IPS-18a (cell line): Measurements from ENCODE around the gene DYNLT5.
"Not testable (repeated sequence)": the region's sequence is repeated elsewhere in the genome, so short reads cannot be mapped to it uniquely, and the experiment has no call there.

ENCODE experiments used
- H3K27ac ChIP-seq: one replicate; pipeline ENCODE4 v1.5.1; 2013; ENCODE audit warnings: low read length
- H3K27me3 ChIP-seq: one replicate; pipeline ENCODE4 v1.6.1; 2013; ENCODE audit warnings: mild to moderate bottlenecking, low read length; ENCODE audit not compliant: control insufficient read depth, insufficient read depth
- H3K36me3 ChIP-seq: one replicate; pipeline ENCODE4 v1.6.1; 2013; ENCODE audit warnings: low read depth, low read length; ENCODE audit not compliant: control insufficient read depth
- H3K4me1 ChIP-seq: one replicate; pipeline ENCODE4 v1.6.1; 2013; ENCODE audit warnings: low read depth, low read length; ENCODE audit not compliant: control insufficient read depth
- H3K4me3 ChIP-seq: one replicate; pipeline ENCODE4 v1.5.1; 2013; ENCODE audit warnings: low read length
- H3K9ac ChIP-seq: one replicate; pipeline ENCODE4 v1.6.1; 2013; ENCODE audit warnings: mild to moderate bottlenecking, low read length, moderate library complexity
- H3K9me3 ChIP-seq: one replicate; pipeline ENCODE4 v1.6.1; 2013; ENCODE audit warnings: low read depth, low read length; ENCODE audit not compliant: control insufficient read depth

Gene DYNLT5

GRCh38 chr1:66773227-66773626 lies 21.0 kb downstream of the DYNLT5 start:
- Histone ChIP-seq H3K27ac (no peak overlapping the region), H3K9me3 (no peaks in the 10 kb centered on the region), H3K9ac (no peak overlapping the region), H3K36me3 (no peaks in the 10 kb centered on the region), H3K27me3 (no peaks in the 10 kb centered on the region), H3K4me3 (no peak overlapping the region), H3K4me1 (no peaks in the 10 kb centered on the region)

- H3K4me1 ChIP-seq: no peaks in the 10 kb centered on the region
- no peaks in the 10 kb centered on the region for H3K27me3 ChIP-seq
- no peak overlapping the region for H3K4me3 ChIP-seq
- H3K9ac ChIP-seq: no peak overlapping the region
- no peaks in the 10 kb centered on the region for H3K9me3 ChIP-seq
- no peak overlapping the region for H3K27ac ChIP-seq
- H3K36me3 ChIP-seq: no peaks in the 10 kb centered on the region
Observed at GRCh38 chr1:66774438-66774837, 22.2 kb downstream of the DYNLT5 start.

- H3K9me3 ChIP-seq: no peaks in the 10 kb centered on the region
- H3K4me1 ChIP-seq: no peaks in the 10 kb centered on the region
- no peaks in the 10 kb centered on the region for H3K27me3 ChIP-seq
- H3K36me3 ChIP-seq: no peaks in the 10 kb centered on the region
- H3K27ac ChIP-seq: no peak overlapping the region
- no peak overlapping the region for H3K4me3 ChIP-seq
- no peak overlapping the region for H3K9ac ChIP-seq
Observed at GRCh38 chr1:66775646-66776045, 23.4 kb downstream of the DYNLT5 start.

GRCh38 chr1:66777831-66778230 lies 25.6 kb downstream of the DYNLT5 start:
- Histone ChIP-seq H3K27ac (no peak overlapping the region), H3K27me3 (no peaks in the 10 kb centered on the region), H3K9me3 (no peaks in the 10 kb centered on the region), H3K9ac (no peak overlapping the region), H3K4me3 (no peak overlapping the region), H3K36me3 (no peaks in the 10 kb centered on the region), H3K4me1 (no peaks in the 10 kb centered on the region)

- H3K27ac ChIP-seq: no peak overlapping the region
- H3K27me3 ChIP-seq: no peaks in the 10 kb centered on the region
- no peak overlapping the region for H3K4me3 ChIP-seq
- no peak overlapping the region for H3K9ac ChIP-seq
- H3K4me1 ChIP-seq: no peaks in the 10 kb centered on the region
- no peaks in the 10 kb centered on the region for H3K9me3 ChIP-seq
- H3K36me3 ChIP-seq: no peaks in the 10 kb centered on the region
Observed at GRCh38 chr1:66778266-66778665, 26.0 kb downstream of the DYNLT5 start.

DNA sequence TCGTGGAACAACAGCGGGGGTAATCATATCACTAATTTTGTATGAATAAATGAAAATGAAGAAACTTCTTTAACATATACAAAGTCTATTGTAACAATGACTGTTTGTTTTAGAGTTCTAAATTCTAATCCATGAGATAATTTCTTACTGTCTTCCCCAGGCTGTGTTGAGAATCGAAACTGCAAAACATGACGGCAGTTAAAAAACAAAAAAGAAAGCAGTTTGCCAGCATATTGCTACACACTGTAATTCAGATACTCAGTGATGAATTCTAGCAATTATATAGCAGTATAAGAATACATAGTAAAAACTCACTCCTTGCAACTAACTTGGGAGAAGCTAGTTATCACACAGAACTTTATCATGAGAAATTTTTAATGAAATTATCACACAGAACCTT lies 26.7 kb downstream of the DYNLT5 start:
- H3K4me3 ChIP-seq: no peak overlapping the region
- H3K9ac ChIP-seq: no peak overlapping the region
- no peaks in the 10 kb centered on the region for H3K4me1 ChIP-seq

GRCh38 chr1:66779475-66780078 lies 27.3 kb downstream of the DYNLT5 start:
- no peaks in the 10 kb centered on the region for H3K27me3 ChIP-seq
- H3K27ac ChIP-seq: no peak overlapping the region
- H3K4me1 ChIP-seq: no peaks in the 10 kb centered on the region
- H3K9me3 ChIP-seq: no peaks in the 10 kb centered on the region
- H3K36me3 ChIP-seq: no peaks in the 10 kb centered on the region
- no peak overlapping the region for H3K4me3 ChIP-seq
- no peak overlapping the region for H3K9ac ChIP-seq

More for the DNA sequence above, 26.7 kb downstream of the DYNLT5 start:
- H3K36me3 ChIP-seq: no peaks in the 10 kb centered on the region
- no peak overlapping the region for H3K27ac ChIP-seq
- H3K27me3 ChIP-seq: no peaks in the 10 kb centered on the region
- no peaks in the 10 kb centered on the region for H3K9me3 ChIP-seq

DNA sequence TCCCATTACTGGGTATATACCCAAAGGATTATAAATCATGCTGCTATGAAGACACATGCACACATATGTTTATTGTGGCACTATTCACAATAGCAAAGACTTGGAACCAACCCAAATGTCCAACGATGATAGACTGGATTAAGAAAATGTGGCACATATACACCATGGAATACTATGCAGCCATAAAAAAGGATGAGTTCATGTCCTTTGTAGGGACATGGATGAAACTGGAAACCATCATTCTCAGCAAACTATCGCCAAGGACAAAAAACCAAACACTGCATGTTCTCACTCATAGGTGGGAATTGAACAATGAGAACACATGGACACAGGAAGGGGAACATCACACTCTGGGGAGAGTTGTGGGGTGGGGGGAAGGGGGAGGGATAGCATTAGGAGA lies 33.5 kb downstream of the DYNLT5 start:
- not testable (repeated sequence) for H3K27ac ChIP-seq, H3K4me1 ChIP-seq, H3K36me3 ChIP-seq, H3K4me3 ChIP-seq, H3K9ac ChIP-seq, H3K27me3 ChIP-seq, H3K9me3 ChIP-seq

GRCh38 chr1:66787641-66788040 lies 35.4 kb downstream of the DYNLT5 start:
- no peak overlapping the region for H3K9ac ChIP-seq
- no peak overlapping the region for H3K4me3 ChIP-seq
- H3K4me1 ChIP-seq: no peaks in the 10 kb centered on the region
- no peaks in the 10 kb centered on the region for H3K9me3 ChIP-seq
- no peaks in the 10 kb centered on the region for H3K27me3 ChIP-seq
- no peaks in the 10 kb centered on the region for H3K36me3 ChIP-seq
- H3K27ac ChIP-seq: no peak overlapping the region

- Histone ChIP-seq H3K27me3 (no peaks in the 10 kb centered on the region), H3K27ac (no peak overlapping the region), H3K4me3 (no peak overlapping the region), H3K4me1 (no peaks in the 10 kb centered on the region), H3K9me3 (no peaks in the 10 kb centered on the region), H3K36me3 (no peaks in the 10 kb centered on the region), H3K9ac (no peak overlapping the region)
Observed at GRCh38 chr1:66788231-66788939, 36.1 kb downstream of the DYNLT5 start.

DNA sequence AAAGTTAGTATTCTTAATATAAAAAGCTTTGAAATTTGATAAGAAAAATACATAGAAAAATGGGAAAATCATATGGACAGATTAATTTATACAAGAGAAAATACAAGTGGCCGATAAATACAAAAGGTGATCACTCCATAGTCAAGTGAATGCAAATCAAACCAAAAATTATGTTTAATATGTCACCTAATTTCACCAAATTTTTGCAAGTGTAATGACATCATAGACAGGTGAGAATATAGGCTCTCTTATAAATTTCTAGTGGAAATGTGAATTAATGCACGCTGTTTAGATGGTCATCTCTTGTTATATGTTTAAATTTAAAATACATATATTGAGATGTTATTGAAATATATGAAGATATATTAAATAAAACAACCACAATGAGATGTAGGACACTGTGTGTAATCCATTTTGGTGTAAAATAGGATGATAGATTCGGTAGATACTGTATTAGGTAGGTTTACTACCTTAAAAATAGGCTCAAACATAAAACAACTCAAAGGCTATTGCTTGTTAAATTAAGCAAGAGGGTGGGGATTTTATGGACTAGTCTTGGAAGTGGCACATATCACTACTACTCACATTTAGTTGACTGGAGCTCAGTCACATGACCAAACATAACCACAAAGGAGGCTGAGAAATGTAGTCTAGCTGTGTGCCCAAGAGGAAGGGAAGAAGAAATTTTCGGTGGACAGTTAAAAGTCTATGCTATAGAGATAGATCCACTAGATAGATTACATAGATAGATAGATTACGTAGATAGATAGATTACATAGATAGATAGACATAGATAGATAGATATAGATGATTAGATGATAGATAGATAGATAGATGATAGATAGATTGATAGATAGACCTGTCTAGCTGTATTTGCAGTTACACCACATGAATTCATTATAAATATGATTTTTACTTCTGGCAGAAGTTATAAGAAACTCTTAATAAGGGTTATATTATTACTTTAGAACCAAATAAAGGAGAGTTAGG lies 39.7 kb downstream of the DYNLT5 start:
- Histone ChIP-seq H3K4me1 (no peaks in the 10 kb centered on the region), H3K9ac (no peak overlapping the region), H3K27me3 (no peaks in the 10 kb centered on the region), H3K36me3 (no peaks in the 10 kb centered on the region), H3K27ac (no peak overlapping the region), H3K9me3 (no peaks in the 10 kb centered on the region), H3K4me3 (no peak overlapping the region)
